ENCODE results near the gene ZNF579. TPM values are rescaled to one million over a fixed set of nuclear protein-coding genes. Genes with fewer than 3 reads are reported as not detected.
A peak's percentile ranks its signal among the peaks of the same experiment; 100 is the strongest.

Gene ZNF579
- total and polyA plus RNA-seq, 2 of the 13 experiments (the other 11 are each of a cell fraction or from before 2014, with no cell fraction given): 2.1 to 2.9 TPM

DNA sequence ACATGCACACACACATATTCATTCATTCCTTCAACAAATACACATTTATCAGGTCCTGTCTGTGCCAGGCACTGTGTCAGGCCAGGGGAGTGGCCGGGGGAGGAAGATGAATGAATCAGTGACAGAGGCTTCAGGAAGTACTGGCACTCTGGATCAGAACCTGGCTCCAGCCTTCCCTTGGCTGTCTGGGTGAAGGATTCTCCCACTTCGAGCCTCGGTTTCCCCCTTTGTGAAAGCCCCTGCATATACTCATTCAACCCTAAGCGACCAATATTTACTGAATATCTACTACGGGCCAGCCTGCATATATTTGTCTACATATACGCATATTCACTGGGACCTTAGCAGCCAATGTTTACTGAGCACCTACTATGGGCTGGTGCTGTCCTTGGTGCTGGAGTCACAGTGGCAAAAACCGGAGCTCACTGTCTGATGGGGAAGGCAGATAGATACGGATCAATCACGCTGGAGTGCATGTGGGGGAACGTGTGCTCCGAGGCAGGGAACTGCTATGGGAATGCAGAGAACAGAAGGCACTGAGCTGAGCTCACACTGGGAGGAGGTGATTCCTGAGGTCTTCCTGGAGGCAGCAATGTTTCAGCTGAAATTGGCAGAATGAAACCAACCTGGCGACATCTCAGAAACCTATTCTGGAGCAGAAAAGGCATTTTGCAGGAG lies 636 bp upstream of the ZNF579 start (continued):
- TF ChIP-seq ZNF83 (CRISPR knock-in tag; IDR thresholded peaks at IDR 0.05; ENCODE audit: borderline replicate concordance) (no peak), ZNF713 (CRISPR knock-in tag; IDR thresholded peaks at IDR 0.05) (no peak), HMG20A (CRISPR knock-in tag; IDR thresholded peaks at IDR 0.05; ENCODE audit: borderline replicate concordance) (no peak), TEAD2 (CRISPR knock-in tag; IDR thresholded peaks at IDR 0.05) (no peak), ISL2 (CRISPR knock-in tag; IDR thresholded peaks at IDR 0.05) (no peak), ZNF33B (CRISPR knock-in tag; IDR thresholded peaks at IDR 0.05) (no peak), ZNF432 (CRISPR knock-in tag; IDR thresholded peaks at IDR 0.05; ENCODE audit: borderline replicate concordance) (no peak), STAG1 (CRISPR knock-in tag; IDR thresholded peaks at IDR 0.05) (no peak), GATAD1 (CRISPR knock-in tag; IDR thresholded peaks at IDR 0.05) (no peak), MXI1 (IDR thresholded peaks at IDR 0.05; ENCODE audit: borderline replicate concordance, low read depth, low read length) (no peak), MLLT10 (CRISPR knock-in tag; IDR thresholded peaks at IDR 0.05) (no peak), KDM6A (CRISPR knock-in tag; IDR thresholded peaks at IDR 0.05; ENCODE audit: low read depth) (no peak), ZBTB7B (CRISPR knock-in tag; IDR thresholded peaks at IDR 0.05) (0 out of 2 replicates have a peak, but pooled peaks have one; percentile 32), FIP1L1 (IDR thresholded peaks at IDR 0.05; ENCODE audit: borderline replicate concordance, insufficient read depth, low read depth, low read length) (no peak), EP300 (IDR thresholded peaks at IDR 0.05; ENCODE audit: low read depth in 2 of 2, low read length in 2 of 2) (0 out of 4 replicates have a peak, but pooled peaks of 1 of the 2 experiments have one; percentile 0), EP300 (CRISPR knock-in tag; IDR thresholded peaks at IDR 0.05; ENCODE audit: borderline replicate concordance) (no peak)
- TF ChIP-seq, protein P1, sequence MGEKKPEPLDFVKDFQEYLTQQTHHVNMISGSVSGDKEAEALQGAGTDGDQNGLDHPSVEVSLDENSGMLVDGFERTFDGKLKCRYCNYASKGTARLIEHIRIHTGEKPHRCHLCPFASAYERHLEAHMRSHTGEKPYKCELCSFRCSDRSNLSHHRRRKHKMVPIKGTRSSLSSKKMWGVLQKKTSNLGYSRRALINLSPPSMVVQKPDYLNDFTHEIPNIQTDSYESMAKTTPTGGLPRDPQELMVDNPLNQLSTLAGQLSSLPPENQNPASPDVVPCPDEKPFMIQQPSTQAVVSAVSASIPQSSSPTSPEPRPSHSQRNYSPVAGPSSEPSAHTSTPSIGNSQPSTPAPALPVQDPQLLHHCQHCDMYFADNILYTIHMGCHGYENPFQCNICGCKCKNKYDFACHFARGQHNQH (CRISPR knock-in tag; IDR thresholded peaks at IDR 0.05): peak; percentile 32; the same call in 1 of the 2 replicates
- TF ChIP-seq, protein P2, sequence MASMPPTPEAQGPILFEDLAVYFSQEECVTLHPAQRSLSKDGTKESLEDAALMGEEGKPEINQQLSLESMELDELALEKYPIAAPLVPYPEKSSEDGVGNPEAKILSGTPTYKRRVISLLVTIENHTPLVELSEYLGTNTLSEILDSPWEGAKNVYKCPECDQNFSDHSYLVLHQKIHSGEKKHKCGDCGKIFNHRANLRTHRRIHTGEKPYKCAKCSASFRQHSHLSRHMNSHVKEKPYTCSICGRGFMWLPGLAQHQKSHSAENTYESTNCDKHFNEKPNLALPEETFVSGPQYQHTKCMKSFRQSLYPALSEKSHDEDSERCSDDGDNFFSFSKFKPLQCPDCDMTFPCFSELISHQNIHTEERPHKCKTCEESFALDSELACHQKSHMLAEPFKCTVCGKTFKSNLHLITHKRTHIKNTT (CRISPR knock-in tag; IDR thresholded peaks at IDR 0.05): no peak
- TF ChIP-seq, protein P3, sequence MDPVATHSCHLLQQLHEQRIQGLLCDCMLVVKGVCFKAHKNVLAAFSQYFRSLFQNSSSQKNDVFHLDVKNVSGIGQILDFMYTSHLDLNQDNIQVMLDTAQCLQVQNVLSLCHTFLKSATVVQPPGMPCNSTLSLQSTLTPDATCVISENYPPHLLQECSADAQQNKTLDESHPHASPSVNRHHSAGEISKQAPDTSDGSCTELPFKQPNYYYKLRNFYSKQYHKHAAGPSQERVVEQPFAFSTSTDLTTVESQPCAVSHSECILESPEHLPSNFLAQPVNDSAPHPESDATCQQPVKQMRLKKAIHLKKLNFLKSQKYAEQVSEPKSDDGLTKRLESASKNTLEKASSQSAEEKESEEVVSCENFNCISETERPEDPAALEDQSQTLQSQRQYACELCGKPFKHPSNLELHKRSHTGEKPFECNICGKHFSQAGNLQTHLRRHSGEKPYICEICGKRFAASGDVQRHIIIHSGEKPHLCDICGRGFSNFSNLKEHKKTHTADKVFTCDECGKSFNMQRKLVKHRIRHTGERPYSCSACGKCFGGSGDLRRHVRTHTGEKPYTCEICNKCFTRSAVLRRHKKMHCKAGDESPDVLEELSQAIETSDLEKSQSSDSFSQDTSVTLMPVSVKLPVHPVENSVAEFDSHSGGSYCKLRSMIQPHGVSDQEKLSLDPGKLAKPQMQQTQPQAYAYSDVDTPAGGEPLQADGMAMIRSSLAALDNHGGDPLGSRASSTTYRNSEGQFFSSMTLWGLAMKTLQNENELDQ (CRISPR knock-in tag; IDR thresholded peaks at IDR 0.05; ENCODE audit: borderline replicate concordance): peak; percentile 79; the same call in 1 of the 2 replicates
- TF ChIP-seq, protein P4, sequence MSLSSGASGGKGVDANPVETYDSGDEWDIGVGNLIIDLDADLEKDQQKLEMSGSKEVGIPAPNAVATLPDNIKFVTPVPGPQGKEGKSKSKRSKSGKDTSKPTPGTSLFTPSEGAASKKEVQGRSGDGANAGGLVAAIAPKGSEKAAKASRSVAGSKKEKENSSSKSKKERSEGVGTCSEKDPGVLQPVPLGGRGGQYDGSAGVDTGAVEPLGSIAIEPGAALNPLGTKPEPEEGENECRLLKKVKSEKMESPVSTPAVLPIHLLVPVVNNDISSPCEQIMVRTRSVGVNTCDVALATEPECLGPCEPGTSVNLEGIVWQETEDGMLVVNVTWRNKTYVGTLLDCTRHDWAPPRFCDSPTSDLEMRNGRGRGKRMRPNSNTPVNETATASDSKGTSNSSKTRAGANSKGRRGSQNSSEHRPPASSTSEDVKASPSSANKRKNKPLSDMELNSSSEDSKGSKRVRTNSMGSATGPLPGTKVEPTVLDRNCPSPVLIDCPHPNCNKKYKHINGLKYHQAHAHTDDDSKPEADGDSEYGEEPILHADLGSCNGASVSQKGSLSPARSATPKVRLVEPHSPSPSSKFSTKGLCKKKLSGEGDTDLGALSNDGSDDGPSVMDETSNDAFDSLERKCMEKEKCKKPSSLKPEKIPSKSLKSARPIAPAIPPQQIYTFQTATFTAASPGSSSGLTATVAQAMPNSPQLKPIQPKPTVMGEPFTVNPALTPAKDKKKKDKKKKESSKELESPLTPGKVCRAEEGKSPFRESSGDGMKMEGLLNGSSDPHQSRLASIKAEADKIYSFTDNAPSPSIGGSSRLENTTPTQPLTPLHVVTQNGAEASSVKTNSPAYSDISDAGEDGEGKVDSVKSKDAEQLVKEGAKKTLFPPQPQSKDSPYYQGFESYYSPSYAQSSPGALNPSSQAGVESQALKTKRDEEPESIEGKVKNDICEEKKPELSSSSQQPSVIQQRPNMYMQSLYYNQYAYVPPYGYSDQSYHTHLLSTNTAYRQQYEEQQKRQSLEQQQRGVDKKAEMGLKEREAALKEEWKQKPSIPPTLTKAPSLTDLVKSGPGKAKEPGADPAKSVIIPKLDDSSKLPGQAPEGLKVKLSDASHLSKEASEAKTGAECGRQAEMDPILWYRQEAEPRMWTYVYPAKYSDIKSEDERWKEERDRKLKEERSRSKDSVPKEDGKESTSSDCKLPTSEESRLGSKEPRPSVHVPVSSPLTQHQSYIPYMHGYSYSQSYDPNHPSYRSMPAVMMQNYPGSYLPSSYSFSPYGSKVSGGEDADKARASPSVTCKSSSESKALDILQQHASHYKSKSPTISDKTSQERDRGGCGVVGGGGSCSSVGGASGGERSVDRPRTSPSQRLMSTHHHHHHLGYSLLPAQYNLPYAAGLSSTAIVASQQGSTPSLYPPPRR (CRISPR knock-in tag; IDR thresholded peaks at IDR 0.05; ENCODE audit: borderline replicate concordance): 0 out of 2 replicates have a peak, but pooled peaks have one; percentile 6
